Upper lobe of left lung (tissue), 4 donors: Measurements from ENCODE around the gene ISCU.

Experiments used
- CTCF ChIP-seq, 6 experiments: fragments of 450-650 bp in 4 of 6; fragments of 200-600 bp in 2 of 6; sonication (generic) in 2 of 6; IDR thresholded peaks; one replicate each; pipeline ENCODE4 v1.5.1; 2016 to 2019; ENCODE audit warnings: antibody characterized with exemption in 6 of 6
- EP300 ChIP-seq, 4 donors: sonication (generic); formaldehyde crosslinking; IDR thresholded peaks; one replicate each; pipeline ENCODE4 v1.5.1; 2017; ENCODE audit warnings: antibody characterized with exemption in 4 of 4, control low read depth in 2 of 4
- POLR2A ChIP-seq, 4 donors: fragments of 450-650 bp; IDR thresholded peaks; one replicate each; pipeline ENCODE4 v1.5.1; 2016 to 2017; ENCODE audit warnings: antibody characterized with exemption in 4 of 4, mild to moderate bottlenecking in 2 of 4

GRCh38 chr12:108538616-108539195 is 23.7 kb upstream of the ISCU start:
- no peak for TF ChIP-seq CTCF (IDR thresholded peaks at IDR 0.05)
- TF ChIP-seq POLR2A (IDR thresholded peaks at IDR 0.05): no peak
- TF ChIP-seq EP300 (IDR thresholded peaks at IDR 0.05): no peak
